GM21390 (cell line): ENCODE results near the gene HMX2.

Experiments used
- ATAC-seq: cut with Tn5 transposase; IDR thresholded peaks from one replicate; pipeline ENCODE4 v1.9.1; 2021; ENCODE audit not compliant: unreplicated experiment

The HMX2 gene

DNA sequence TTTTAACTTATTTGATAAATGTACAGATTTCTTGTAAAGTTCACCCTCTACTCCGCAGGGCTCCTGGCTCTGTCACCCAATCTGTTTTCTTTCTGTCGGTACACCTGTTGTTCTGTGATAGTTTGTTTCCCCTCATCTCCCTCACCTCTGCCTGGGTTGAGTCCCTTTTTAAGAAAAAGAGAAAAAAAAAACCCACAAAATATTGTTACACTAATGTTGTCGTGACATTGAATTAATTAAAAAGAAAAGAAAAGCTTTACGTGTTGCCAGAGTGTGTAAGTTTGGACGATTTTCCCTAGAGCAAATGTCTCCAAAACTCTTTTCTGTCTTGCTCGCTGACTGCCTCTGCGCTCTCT, 8.8 kb upstream of the HMX2 start:
- ATAC-seq: no peak

DNA sequence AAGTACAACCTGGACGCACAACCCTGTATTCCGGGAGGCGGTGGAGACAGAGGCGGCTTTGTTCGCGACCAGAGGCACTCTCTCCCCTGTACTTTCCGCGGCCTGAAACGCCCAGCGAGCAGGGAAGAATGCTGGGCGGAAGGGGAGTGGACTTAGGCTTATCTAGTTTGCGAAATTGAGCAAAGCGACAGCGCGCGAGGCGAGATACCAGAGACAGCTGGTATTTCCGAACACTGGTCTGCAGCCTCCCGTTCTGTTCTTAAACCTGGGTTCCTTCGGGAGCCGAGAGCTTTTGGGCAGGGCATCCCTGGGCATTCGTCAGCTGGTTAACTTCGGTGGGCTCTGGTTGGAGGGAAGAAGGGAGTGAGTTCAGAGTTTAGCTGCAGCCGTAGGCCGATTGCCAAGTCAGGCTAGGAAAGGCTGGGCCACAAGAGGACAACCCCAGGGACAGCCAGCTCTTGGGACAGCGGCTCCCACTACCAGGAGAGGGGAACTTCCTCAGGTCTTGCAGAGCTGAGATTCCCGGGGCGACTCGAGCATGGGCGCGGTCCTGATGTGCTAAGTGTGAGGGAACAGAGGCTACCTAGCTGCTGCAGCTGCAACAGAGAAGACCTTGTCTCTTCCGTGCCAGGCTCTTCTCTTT, 8.3 kb upstream of the HMX2 start:
- no peak for ATAC-seq

- no peak for ATAC-seq
Observed at GRCh38 chr10:123140164-123140982, 7.6 kb upstream of the HMX2 start.

DNA sequence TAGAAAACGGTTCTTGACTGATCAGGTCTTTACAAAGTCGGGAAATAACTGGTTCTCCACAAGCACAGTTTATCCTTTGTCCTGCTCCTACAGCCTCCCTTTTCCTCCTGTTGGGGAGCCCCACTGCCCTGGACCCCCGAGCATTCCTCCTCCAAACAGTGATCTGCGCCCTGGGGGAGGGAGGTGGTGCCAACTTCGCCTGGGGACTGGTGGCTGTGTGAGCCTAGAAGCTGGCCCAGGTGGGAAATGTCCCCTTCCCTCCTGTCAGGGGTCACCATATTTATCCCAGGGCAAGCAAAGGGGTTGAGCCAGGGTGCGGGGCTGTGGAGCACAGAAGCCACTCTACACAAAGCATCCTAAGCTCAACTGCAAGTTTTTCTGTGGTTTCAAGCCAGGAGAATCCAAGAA, 6.9 kb upstream of the HMX2 start:
- no peak for ATAC-seq

DNA sequence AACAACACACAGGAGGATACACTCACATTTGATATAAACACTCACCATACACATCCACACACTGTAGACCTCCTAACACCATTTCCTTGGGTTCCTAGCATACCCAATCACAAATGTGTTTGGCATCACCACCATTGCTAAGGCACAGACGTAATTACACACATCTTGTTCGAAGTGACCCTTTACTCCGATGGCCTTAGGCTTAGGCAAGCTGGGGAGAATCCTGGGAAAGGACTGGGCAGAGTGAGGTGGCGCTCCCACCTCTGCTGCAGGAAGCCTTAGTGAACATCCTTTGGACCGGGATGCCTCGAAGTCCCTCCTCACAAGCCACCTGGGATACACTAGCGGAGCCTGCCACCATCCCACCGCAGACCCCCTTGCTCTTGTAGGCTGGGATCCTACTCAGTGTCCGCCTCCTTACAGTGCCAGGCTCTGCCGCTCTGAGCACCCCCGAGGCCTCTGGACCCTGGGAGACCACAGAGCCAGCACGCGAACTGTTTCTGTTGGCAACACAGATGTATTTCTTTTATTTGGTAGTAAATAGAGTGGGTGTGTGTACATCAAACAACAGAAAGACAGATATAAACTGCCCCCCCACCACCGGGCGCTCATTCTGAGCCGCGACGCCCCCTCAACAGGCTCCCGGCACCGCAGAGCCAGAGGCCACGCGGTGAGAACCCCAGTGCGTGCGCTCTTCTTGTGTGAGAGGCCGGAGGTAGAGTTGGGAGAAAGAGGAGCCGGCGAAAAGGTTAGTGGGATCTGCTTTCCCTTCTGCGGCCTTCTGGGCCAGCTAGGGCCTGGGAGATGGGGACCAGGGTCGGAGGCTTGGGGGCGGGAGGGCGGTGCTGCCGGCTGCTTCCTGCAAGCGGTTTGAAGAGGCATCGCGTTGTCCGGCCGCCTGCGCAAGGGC, 5.9 kb upstream of the HMX2 start:
- ATAC-seq: no peak

DNA sequence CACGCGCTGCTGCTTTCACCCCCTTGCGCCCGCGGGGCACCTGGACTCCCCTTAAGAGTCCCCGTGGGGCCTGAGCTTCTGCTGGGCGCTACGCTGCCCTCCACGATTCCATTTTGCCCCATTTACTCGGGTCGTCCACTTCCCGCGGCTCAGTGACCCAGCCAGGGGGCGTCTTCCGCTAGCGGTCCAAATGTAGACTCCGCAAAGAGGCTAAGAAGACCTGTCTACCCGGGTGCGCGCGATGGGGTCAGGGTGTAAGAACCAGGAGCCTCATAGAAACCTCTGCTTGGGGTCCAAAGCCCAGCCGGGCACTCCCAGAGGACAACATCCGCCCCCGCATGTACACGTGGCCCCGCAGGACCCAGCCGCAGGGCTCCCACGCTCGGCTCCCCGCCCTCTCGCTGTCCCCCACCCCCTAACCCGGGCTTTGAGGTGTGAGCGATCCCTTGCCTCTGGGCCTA, 5.2 kb upstream of the HMX2 start:
- ATAC-seq: no peak

DNA sequence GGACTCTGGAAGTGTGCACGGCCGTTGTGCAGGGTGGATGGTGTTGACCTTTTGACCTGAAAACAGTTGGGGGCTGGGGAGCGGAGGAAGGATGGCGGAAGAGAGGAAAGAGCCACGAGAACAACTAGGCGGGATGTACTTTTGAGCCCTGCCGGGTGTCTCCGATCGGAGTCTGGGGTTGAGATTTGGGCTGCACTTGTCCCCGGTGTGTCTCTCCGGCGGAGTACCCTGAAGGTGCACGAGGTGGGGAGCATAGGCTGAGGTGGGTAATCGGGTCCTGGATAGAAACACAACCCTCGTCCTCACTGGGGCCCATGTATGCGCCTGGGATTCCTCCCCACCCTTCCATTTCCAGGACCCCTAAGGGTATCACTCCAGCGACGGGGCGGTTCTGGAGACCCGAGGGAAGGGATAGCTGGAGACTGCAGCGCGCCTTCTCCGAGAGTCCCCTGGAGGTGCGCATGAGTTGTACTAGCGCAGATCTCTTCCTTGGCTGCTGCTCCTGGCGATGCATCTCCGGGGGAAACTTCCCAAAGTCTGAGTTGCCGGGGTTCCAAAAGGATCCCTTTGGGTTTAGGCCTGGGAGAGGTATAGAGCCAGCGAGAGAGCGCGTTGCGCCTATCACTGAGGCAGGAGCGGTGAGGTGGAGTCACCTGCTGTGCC, 4.6 kb upstream of the HMX2 start:
- no peak for ATAC-seq

GRCh38 chr10:123143825-123144168, 4.1 kb upstream of the HMX2 start:
- no peak for ATAC-seq

DNA sequence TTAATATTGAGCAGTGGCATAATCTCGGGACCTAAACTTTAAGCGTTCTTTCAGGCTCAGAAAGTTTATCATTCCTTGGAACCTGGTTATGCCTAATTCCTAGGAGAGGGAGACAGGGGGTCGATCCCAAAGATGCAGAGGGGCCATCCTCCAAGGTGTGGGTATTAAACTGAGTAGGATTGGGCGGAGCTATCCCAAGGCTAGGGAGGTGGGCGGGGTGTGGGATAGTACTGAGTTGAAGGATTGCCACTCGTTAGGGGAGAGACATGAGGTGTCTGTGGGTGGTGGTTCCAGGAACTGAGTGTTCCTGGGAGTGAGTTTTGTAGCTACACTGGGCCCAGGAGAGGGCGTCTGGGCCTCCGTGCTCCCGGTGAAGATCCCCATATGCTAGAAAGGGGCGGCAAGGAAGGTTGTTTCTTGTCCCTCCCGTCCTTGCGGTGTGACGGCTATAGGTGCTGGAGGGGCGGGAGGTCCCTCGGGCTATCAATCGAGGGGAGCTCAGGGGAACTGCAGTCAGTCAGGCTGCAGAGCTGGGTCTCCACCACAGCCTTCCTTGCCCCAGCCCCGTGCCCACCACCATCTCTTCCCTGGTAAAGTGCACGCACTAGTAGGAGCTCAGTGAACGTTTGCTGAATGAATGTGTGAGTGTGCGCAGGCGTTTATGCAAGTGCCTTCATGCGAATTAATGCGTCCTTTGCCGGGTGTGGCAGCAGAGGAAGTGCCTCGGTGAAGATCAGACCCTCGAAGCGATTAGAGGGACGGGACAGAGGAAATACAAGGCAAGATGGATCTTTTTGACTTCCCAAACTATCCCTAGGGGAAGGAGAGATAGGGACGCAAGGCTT, 3.0 kb upstream of the HMX2 start:
- ATAC-seq: no peak

GRCh38 chr10:123145542-123146012, 2.4 kb upstream of the HMX2 start:
- ATAC-seq: no peak

- ATAC-seq: no peak
Observed at GRCh38 chr10:123146013-123146893, 1.7 kb upstream of the HMX2 start.

- no peak for ATAC-seq
Observed at GRCh38 chr10:123146894-123147634, 872 bp upstream of the HMX2 start.

- no peak for ATAC-seq
Observed at GRCh38 chr10:123148414-123149161, 652 bp downstream of the HMX2 start.

GRCh38 chr10:123149162-123149567, 1.2 kb downstream of the HMX2 start:
- no peak for ATAC-seq

- ATAC-seq: no peak
Observed at GRCh38 chr10:123149568-123150270, 1.8 kb downstream of the HMX2 start.

DNA sequence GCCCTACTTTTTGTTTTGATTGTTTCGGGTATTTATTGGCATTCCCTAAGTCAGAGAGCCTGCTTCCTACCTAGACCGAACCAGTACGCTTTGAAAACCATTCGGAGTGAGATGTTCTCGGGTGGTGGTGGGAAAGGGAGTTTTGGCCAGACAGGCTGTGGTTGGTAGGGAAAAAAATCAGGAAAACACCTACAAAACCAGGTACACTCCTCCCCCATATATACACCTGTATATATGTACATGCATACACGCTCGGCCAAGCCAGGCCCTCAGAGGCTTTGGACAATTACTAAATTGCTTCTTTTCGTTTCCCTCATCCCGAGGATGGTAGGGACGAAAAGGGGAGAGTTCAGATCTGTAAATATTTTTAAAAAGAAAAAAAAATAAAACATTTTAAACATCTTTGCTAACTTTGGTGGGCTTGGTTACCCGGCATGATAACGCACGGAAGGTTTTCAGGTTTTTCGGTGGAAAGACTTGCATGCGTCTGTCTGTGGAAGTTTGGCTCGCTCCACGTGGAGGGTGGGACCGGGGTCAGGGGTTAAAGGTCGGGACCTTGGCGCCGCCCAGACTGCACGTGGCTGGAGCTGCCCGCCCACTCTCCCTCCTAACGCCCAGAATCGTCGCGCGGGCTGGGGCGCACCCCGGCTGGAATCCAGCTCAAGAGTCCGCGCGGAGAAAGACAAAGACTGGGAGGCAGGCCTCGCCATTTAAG, 2.5 kb downstream of the HMX2 start:
- ATAC-seq: no peak
